GM21390 (cell line): ENCODE results near the gene EEF1G.

Source experiments
- ATAC-seq: cut with Tn5 transposase; IDR thresholded peaks from one replicate; pipeline ENCODE4 v1.9.1; 2021; ENCODE audit not compliant: unreplicated experiment

Gene EEF1G

DNA sequence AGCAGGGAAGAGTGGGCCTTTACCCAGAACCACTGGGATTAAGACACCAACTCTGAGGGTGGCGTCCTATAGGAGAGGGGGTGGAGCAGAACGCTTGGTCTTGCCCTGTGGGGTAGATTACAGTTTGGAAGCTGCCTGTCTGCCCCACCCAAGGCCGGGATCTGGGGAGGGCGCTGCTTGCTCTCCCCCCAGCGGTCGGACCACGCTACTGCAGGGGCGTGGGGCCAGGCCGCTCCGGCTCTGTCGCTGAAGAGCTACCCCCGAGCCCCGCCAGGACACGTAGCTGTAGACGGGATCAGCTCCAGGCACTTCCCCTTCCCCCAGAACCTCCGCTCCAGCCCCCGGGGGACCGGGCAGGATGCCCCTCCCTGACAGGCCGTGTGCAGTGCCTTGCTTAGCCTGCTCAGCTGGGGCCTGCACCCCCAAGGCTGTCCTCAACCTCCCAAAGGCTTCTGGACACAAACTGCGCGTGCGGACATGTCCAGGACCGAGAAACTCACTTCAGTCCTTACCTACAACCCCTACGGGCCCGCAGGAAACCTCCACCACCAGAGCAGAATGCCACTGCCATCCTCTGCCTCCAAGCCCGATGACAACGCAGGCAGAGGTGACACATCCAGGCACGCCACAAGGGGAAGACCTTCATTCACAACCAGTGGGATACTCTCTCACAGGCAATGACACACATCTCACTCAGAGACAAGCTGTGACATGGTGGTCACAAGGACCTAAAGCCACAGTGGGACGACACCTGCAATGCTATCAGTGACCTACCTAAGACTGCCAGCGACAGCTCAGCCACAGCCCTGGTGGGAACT, 30.7 kb downstream of the EEF1G start:
- peak; percentile 33 for ATAC-seq

DNA sequence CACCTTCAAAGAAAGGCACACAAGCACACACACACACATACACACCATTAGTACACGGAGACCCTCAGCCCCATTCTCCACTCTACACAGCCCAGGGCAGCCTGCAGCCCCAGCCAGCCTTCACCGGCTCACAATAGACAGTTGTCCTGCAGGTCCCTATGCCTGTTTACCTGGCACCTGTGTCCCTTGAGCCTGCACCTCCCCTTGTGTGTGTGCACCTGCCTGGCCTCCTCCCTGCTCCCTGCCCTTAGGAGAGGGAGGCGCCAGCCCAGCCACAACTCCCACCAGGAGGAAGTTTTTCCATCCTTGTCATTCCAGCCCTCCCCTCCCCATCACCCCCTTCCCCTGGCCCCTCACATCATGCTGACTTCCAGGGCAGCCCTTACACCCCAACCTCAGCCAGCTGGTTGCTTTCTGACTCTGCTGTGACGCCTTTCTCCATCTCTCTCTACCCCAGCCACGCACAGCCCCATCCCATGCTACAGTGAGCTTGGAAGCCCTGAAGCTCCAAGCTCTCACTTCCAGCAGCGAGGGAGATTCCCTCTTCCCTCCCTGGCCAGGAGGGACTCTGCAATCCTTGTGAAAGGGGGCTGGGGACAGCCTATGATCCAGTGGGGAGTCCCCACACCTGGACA, 31.5 kb downstream of the EEF1G start:
- ATAC-seq: no peak

- peak; percentile 45 for ATAC-seq
Observed at GRCh38 chr11:62540804-62541701, 32.6 kb downstream of the EEF1G start.

DNA sequence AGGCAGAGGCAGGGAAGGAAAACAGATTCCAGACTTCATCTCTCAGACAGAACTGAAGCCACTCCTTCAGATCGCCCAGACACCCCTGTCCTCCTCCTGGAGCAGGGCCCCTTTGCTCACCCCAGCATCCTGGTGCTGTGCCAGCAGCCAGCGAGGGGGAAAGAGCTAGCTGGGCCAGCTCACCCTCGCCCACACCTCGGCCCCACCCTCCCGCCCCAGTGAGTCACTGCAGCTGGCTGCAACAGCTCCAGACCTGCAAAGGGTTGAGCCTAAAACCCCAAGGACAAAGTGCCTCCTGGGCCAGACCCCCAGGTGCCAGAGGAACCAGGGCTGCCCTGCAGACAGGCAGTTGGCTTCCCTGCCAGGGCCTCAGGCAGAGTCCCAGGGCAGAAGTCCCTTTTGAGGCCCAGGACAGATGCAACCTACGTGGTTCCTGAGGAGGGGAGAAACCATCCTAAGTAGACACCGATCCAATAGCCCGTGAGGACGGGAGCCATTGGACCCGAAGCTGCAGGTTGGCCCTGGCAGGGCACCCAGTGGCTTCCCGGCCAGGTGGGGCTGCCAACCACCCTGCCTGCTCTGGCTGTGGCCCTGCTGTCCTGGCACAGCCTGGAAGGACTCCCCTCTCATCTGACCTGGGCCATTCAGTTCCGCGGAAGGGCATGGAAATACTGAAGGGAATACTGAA, 34.3 kb downstream of the EEF1G start:
- no peak for ATAC-seq

- ATAC-seq: no peak
Observed at GRCh38 chr11:62538470-62539237, 35.0 kb downstream of the EEF1G start.

- no peak for ATAC-seq
Observed at GRCh38 chr11:62536301-62536957, 37.3 kb downstream of the EEF1G start.

- no peak for ATAC-seq
Observed at GRCh38 chr11:62535802-62536201, 37.9 kb downstream of the EEF1G start.

- no peak for ATAC-seq
Observed at GRCh38 chr11:62534779-62535545, 38.7 kb downstream of the EEF1G start.

DNA sequence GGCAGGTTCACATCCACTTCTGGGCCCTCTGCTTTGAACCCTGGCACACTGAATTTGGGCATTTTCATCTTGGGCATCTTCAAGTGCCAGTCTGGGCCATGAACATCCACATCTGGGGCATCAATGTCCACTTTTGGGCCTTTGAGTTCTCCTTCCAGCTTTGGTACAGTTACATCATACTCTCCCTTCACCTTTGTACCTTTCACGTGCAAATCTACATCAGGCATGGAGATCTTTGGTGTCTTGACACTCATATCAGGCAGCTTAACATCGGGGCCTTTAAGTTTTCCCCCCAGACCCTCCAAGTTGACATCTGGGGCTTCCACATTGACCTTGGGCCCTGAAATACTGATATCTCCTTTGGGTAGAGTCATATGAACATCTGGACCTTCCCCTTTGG, 41.6 kb downstream of the EEF1G start:
- ATAC-seq: no peak

DNA sequence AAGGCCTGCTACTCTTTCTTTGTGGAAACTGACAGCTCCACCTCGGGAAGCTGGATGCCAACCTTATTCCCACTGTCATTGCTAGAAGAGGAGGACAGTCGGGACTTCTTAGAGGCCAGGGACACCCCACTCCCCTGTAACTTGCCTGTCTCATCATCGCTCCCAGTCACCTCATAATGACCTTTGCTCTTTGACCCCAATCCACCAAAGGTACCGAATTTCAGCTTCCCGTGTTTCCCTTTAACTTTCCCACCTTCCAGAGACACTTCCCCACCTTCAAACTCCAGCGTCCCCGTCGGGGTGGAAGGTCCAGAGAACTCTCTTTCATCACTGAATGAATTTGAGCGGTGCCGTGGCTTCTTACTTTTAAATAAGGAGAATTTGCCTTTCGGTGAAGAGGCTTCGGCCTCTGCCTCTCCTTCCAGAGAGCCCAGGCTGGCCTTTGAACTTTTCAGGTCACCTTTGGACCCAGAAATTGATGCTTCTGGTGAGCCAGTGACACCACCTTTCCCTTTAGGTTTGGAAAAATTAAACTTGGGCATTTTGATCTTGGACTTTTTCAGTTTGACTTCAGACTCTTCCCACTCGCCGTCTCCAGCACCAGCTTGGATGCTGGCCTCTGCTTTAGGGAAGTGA, 56.8 kb downstream of the EEF1G start:
- no peak for ATAC-seq

DNA sequence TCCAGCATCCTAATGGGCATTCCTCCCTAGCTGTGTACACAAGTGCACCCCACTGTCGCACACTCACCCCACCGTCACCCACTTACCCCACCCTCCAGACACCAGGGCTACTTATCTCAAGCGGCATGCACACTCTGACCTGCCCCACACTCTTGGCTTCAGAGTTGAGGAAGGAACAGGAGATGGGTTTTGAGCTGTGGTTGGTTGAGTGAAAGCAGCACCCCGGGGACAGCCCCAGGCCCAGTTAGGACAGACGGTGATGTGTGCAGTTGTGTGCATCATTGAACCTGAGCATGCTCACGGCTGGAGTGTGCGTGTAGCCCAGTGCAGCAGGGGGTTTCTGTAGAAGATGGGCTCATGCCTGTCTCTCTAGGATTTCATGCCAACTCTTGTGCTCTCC, 59.5 kb downstream of the EEF1G start:
- ATAC-seq: no peak

- no peak for ATAC-seq
Observed at GRCh38 chr11:62513626-62514025, 60.1 kb downstream of the EEF1G start.

DNA sequence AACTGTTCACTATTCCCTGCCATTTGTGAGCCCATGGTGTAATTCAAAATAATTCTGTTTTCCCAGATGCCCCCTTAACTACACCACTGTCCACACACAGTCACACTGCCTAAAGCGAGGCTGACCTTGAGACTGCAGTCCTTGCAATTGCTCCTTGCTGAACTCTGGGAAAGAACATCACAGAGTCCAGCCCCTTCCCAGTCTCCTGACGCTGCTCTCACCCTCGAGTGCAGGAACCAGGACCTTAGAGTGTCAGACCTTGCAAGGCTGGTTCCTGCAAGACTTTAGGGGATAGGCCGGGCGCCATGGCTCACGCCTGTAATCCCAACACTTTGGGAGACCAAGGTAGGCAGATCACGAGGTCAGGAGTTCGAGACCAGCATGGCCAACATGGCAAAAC, 60.7 kb downstream of the EEF1G start:
- no peak for ATAC-seq
